ENCODE results near the gene TACR1. TPM values are rescaled to one million over a fixed set of nuclear protein-coding genes. Genes with fewer than 3 reads are reported as not detected.
"Not testable (repeated sequence)": the region's sequence is repeated elsewhere in the genome, so short reads cannot be mapped to it uniquely, and the experiment has no call there.

Gene TACR1
- total and polyA plus RNA-seq, 4 donors = 0.08 to 9.8 (median 3.4) TPM; not detected in 1

DNA sequence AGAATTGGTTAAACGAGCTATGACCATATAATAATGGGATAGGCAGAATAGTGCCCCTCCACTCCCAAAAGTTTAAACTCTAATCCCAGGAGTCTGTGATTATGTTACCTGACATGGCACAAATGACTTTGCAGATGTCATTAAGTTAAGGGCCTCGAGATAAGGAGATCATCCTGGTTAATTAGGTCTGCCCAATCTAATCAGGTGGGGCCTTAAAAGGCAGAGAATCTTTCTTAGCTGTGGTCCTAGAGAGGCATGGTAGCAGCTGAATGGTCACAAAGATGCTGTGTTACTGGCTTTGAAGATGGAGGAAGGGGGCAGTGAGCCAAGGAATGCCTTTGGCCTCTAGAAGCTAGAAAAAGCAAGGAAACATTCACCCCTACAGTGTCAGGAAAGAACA, 31.1 kb downstream of the TACR1 start:
- H3K4me1 ChIP-seq (ENCODE audit: control insufficient read depth in 1 of 2, insufficient read depth in 2 of 2, low read length in 2 of 2) = no peaks in the 10 kb centered on the region
- DNase-seq = no peak
- H3K9me3 ChIP-seq (ENCODE audit: control insufficient read depth, low read length) = no peaks in the 10 kb centered on the region
- H3K4me3 ChIP-seq (ENCODE audit: low read length in 2 of 2) = no peak overlapping the region
- intact Hi-C loops (cut with DNase I) = no loop called here
- H3K27me3 ChIP-seq (ENCODE audit: control insufficient read depth in 1 of 2, insufficient read depth in 2 of 2, low read length in 1 of 2) = no peaks in the 10 kb centered on the region
- ATAC-seq (ENCODE audit: low FRiP score) = no peak
- WGBS, 2 donors = 53 to 61% methylated on average over 2 of the region's 2 CpGs
- no peaks in the 10 kb centered on the region for H3K36me3 ChIP-seq (ENCODE audit: control insufficient read depth in 1 of 2, insufficient read depth in 2 of 2, low read length in 1 of 2)
- H3K27ac ChIP-seq (ENCODE audit: low read depth in 1 of 2, low read length in 2 of 2) = no peak overlapping the region

DNA sequence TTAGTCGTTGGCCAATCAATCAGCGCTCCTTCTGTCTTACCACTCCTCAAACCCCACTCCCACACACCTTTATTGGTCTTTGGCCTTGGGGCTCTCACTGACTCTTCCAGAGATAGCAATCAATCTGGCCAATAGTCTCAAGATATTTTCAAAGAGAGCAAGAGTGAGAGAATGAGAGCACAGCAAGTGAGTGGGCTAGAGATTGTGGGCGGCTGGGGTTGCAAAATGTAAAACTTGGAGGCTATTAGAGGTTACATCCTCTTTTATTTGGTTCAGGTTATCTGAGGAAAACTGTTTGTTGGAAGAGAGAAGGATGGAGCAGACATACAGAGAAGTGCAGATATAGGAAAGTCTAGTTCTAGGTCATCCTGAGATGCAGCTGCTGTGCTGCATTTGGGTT, 32.8 kb downstream of the TACR1 start:
- Histone ChIP-seq H3K36me3 (ENCODE audit: control insufficient read depth in 1 of 2, insufficient read depth in 2 of 2, low read length in 1 of 2) (no peaks in the 10 kb centered on the region), H3K4me3 (ENCODE audit: low read length in 2 of 2) (no peak overlapping the region), H3K27ac (ENCODE audit: low read depth in 1 of 2, low read length in 2 of 2) (no peak overlapping the region), H3K27me3 (ENCODE audit: control insufficient read depth in 1 of 2, insufficient read depth in 2 of 2, low read length in 1 of 2) (no peaks in the 10 kb centered on the region), H3K4me1 (ENCODE audit: control insufficient read depth in 1 of 2, insufficient read depth in 2 of 2, low read length in 2 of 2) (no peaks in the 10 kb centered on the region), H3K9me3 (ENCODE audit: control insufficient read depth, low read length) (no peaks in the 10 kb centered on the region)
- intact Hi-C loops (cut with DNase I) = no loop called here
- 91 to 93% methylated on average over 3 of the region's 3 CpGs for WGBS, 2 donors
- ATAC-seq (ENCODE audit: low FRiP score) (no peak), DNase-seq (no peak)

DNA sequence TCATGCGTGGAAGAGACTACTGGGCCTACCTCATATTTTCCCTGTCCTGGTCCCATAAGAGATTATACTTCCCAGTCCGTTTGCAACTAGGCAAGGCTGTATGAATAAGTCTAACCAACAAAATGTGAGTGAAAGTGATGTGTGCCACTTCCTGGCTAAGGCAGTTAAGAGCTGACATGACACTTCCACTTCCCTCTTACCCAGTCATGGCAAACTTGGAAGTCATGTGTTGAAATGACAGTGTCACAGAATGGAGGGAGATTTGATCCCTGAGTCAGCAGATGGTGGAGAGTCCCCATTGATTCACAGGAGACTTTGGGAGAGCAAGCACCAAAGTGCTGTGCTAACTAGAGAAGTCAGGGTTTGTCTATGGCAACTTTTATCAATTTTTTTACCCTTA, 36.4 kb downstream of the TACR1 start:
- Histone ChIP-seq H3K27me3 (ENCODE audit: control insufficient read depth in 1 of 2, insufficient read depth in 2 of 2, low read length in 1 of 2) (no peaks in the 10 kb centered on the region), H3K4me1 (ENCODE audit: control insufficient read depth in 1 of 2, insufficient read depth in 2 of 2, low read length in 2 of 2) (no peaks in the 10 kb centered on the region), H3K27ac (ENCODE audit: low read depth in 1 of 2, low read length in 2 of 2) (no peak overlapping the region), H3K9me3 (ENCODE audit: control insufficient read depth, low read length) (no peaks in the 10 kb centered on the region), H3K36me3 (ENCODE audit: control insufficient read depth in 1 of 2, insufficient read depth in 2 of 2, low read length in 1 of 2) (no peaks in the 10 kb centered on the region), H3K4me3 (ENCODE audit: low read length in 2 of 2) (no peak overlapping the region)
- no peak for DNase-seq
- ATAC-seq (ENCODE audit: low FRiP score) = no peak
- WGBS, 2 donors = 64 to 65% methylated on average over 2 of the region's 2 CpGs
- intact Hi-C loops (cut with DNase I) = no loop called here

DNA sequence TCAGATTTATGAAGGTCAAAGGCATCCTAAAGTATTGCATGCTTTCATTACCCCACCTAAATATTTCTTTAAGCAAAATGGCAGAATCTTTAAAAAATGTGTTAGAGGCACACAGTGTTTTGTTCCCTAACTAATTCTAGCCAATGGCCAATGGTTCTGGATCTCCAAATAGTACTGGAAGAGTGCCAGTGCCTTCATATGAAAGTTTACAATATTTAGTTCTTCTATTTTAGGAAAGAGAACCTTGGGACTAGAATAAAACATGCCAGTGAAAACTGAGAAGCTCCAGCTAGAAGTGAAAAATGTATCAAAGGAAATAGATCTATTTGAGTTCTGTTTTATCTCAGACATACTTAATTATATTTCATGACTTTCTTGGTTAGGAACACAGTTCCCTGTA, 37.1 kb downstream of the TACR1 start:
- Histone ChIP-seq H3K9me3 (ENCODE audit: control insufficient read depth, low read length) (no peaks in the 10 kb centered on the region), H3K4me1 (ENCODE audit: control insufficient read depth in 1 of 2, insufficient read depth in 2 of 2, low read length in 2 of 2) (no peaks in the 10 kb centered on the region), H3K4me3 (ENCODE audit: low read length in 2 of 2) (no peak overlapping the region), H3K27ac (ENCODE audit: low read depth in 1 of 2, low read length in 2 of 2) (no peak overlapping the region), H3K36me3 (ENCODE audit: control insufficient read depth in 1 of 2, insufficient read depth in 2 of 2, low read length in 1 of 2) (no peaks in the 10 kb centered on the region), H3K27me3 (ENCODE audit: control insufficient read depth in 1 of 2, insufficient read depth in 2 of 2, low read length in 1 of 2) (no peaks in the 10 kb centered on the region)
- intact Hi-C loops (cut with DNase I) = no loop called here
- DNase-seq = no peak
- ATAC-seq (ENCODE audit: low FRiP score) = no peak

DNA sequence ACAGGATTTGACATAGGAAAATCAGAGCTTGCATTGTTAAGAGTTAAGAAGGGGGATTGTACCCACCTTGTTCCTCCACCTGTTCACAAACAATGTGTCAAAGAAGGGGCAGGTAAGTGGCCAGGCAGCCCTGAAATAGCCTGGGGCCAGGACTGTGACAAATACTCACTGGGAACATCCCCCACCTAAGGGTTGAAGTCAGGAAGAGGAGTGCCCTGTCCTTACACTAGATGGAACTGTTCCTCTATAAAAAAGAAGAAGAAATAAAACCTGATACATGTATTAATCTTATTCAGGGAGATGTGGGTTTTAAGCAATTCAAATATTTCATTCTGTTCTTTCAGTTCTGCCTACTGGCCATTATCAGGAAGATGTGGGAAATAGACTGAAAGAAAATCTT, 41.9 kb downstream of the TACR1 start:
- no peak for ATAC-seq (ENCODE audit: low FRiP score)

DNA sequence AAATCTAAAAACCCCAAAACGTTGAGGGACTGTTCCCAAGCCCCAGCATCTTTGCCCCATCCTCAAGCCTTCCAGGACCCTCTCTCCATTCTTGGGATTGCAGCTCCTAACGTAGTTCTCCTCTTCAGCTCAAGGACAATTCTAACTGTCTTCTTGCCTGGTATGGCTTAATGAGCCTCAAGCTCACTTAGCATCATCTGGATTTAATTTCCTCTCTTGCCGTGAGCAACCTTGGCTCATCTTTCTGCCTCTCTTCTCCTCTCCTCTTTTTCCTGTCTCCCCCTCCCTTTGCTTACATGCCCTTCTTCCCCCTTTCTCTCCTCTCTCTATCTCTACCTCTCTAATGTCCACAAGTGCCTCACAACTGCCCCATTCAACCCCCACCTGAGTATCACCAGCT, 44.2 kb downstream of the TACR1 start:
- ATAC-seq (ENCODE audit: low FRiP score) (no peak), DNase-seq (no peak)
- intact Hi-C loops (cut with DNase I) = no loop called here
- no peaks in the 10 kb centered on the region for H3K27me3 ChIP-seq (ENCODE audit: control insufficient read depth in 1 of 2, insufficient read depth in 2 of 2, low read length in 1 of 2)
- H3K27ac ChIP-seq (ENCODE audit: low read depth in 1 of 2, low read length in 2 of 2) = no peak overlapping the region
- H3K4me1 ChIP-seq (ENCODE audit: control insufficient read depth in 1 of 2, insufficient read depth in 2 of 2, low read length in 2 of 2) = no peaks in the 10 kb centered on the region
- H3K9me3 ChIP-seq (ENCODE audit: control insufficient read depth, low read length) = no peaks in the 10 kb centered on the region
- no peak overlapping the region for H3K4me3 ChIP-seq (ENCODE audit: low read length in 2 of 2)
- 36 to 58% methylated on average over 3 of the region's 3 CpGs for WGBS, 2 donors
- H3K36me3 ChIP-seq (ENCODE audit: control insufficient read depth in 1 of 2, insufficient read depth in 2 of 2, low read length in 1 of 2) = no peaks in the 10 kb centered on the region

More for the DNA sequence above, 41.9 kb downstream of the TACR1 start:
- Histone ChIP-seq H3K4me3 (ENCODE audit: low read length in 2 of 2) (no peak overlapping the region), H3K4me1 (ENCODE audit: control insufficient read depth in 1 of 2, insufficient read depth in 2 of 2, low read length in 2 of 2) (no peaks in the 10 kb centered on the region), H3K27me3 (ENCODE audit: control insufficient read depth in 1 of 2, insufficient read depth in 2 of 2, low read length in 1 of 2) (no peaks in the 10 kb centered on the region), H3K27ac (ENCODE audit: low read depth in 1 of 2, low read length in 2 of 2) (no peak overlapping the region), H3K9me3 (ENCODE audit: control insufficient read depth, low read length) (no peaks in the 10 kb centered on the region), H3K36me3 (ENCODE audit: control insufficient read depth in 1 of 2, insufficient read depth in 2 of 2, low read length in 1 of 2) (no peaks in the 10 kb centered on the region)
- DNase-seq = no peak
- intact Hi-C loops (cut with DNase I) = no loop called here

DNA sequence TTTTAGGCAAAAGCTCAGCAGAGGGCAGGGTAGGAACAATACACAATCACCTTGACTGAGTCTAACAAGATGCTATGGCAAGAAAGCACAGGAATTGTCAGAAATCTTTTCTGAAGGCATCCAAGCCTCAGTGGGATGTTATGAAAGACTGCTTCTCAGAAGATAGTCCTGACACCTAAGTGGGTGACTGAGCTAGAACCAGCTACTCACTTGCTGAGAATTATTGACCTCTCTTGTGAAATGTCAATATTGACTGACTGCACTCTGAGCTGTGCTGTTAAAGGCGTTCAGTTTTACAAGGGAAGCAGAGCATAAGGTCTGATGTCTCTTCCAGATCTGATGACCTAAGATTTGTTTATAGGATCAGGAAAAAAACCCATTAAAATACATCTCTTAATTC, 46.1 kb downstream of the TACR1 start:
- Histone ChIP-seq H3K27ac (ENCODE audit: low read depth in 1 of 2, low read length in 2 of 2) (no peak overlapping the region), H3K9me3 (ENCODE audit: control insufficient read depth, low read length) (no peaks in the 10 kb centered on the region), H3K27me3 (ENCODE audit: control insufficient read depth in 1 of 2, insufficient read depth in 2 of 2, low read length in 1 of 2) (no peaks in the 10 kb centered on the region), H3K36me3 (ENCODE audit: control insufficient read depth in 1 of 2, insufficient read depth in 2 of 2, low read length in 1 of 2) (no peaks in the 10 kb centered on the region), H3K4me1 (ENCODE audit: control insufficient read depth in 1 of 2, insufficient read depth in 2 of 2, low read length in 2 of 2) (no peaks in the 10 kb centered on the region), H3K4me3 (ENCODE audit: low read length in 2 of 2) (no peak overlapping the region)
- DNase-seq (no peak), ATAC-seq (ENCODE audit: low FRiP score) (no peak)
- WGBS, 2 donors = 36 to 62% methylated on average over 1 of the region's 1 CpG
- intact Hi-C loops (cut with DNase I) = no loop called here

DNA sequence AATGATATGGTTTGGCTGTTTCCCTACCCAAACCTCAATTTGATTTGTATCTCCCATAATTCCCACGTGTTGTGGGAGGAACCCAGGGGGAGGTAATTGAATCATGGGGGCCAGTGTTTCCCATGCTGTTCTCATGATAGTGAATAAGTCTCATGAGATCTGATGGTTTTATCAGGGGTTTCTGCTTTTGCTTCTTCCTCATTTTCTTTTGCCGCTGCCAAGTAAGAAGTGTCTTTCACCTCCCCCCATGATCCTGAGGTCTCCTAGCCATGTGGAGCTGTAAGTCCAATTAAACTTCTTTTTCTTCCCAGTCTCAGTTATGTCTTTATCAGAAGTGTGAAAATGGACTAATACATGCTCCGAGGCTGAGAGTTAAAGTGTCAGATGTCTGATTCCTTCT, 47.1 kb downstream of the TACR1 start:
- DNase-seq; H3K27me3 ChIP-seq (ENCODE audit: control insufficient read depth in 1 of 2, insufficient read depth in 2 of 2, low read length in 1 of 2); H3K27ac ChIP-seq (ENCODE audit: low read depth in 1 of 2, low read length in 2 of 2); H3K9me3 ChIP-seq (ENCODE audit: control insufficient read depth, low read length); H3K36me3 ChIP-seq (ENCODE audit: control insufficient read depth in 1 of 2, insufficient read depth in 2 of 2, low read length in 1 of 2); ATAC-seq (ENCODE audit: low FRiP score); H3K4me3 ChIP-seq (ENCODE audit: low read length in 2 of 2); intact Hi-C loops (cut with DNase I); H3K4me1 ChIP-seq (ENCODE audit: control insufficient read depth in 1 of 2, insufficient read depth in 2 of 2, low read length in 2 of 2): not testable (repeated sequence)
- 76 to 77% methylated on average over 3 of the region's 3 CpGs for WGBS, 2 donors

DNA sequence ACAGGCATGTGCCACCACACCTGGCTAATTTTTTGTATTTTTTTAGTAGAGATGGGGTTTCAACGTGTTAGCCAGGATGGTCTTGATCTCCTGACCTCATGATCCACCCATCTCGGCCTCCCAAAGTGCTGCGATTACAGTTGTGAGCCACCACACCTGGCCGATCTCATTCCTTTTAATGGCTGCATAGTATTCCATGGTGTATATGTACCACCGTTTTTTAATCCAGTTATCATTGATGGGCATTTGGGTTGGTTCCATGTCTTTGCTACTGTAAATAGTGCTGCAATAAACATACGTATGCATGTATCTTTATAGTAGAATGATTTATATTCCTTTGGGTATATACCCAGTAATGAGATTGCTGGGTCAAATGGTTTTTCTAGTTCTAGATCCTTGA, 51.4 kb downstream of the TACR1 start:
- not testable (repeated sequence) for H3K27ac ChIP-seq (ENCODE audit: low read depth in 1 of 2, low read length in 2 of 2); H3K4me1 ChIP-seq (ENCODE audit: control insufficient read depth in 1 of 2, insufficient read depth in 2 of 2, low read length in 2 of 2); DNase-seq; H3K9me3 ChIP-seq (ENCODE audit: control insufficient read depth, low read length); ATAC-seq (ENCODE audit: low FRiP score); H3K36me3 ChIP-seq (ENCODE audit: control insufficient read depth in 1 of 2, insufficient read depth in 2 of 2, low read length in 1 of 2); H3K4me3 ChIP-seq (ENCODE audit: low read length in 2 of 2); H3K27me3 ChIP-seq (ENCODE audit: control insufficient read depth in 1 of 2, insufficient read depth in 2 of 2, low read length in 1 of 2)
- WGBS, 2 donors = 93 to 94% methylated on average over 6 of the region's 6 CpGs
- intact Hi-C loops (cut with DNase I) = loop anchor here in 1 of 2 donors (5.0 kb wide), 1 partner anchor 301 kb away; no protein-coding TSS in a partner anchor
